ENCODE measurements around the gene SATB1.

The SATB1 gene

GRCh38 chr3:18401300-18401961 lies 23.7 kb downstream of the SATB1 start:
- DNase-seq (ENCODE audit: low read depth, low spot score): no peak

- DNase-seq (ENCODE audit: low read depth, low spot score): no peak
Observed at GRCh38 chr3:18398448-18398847, 26.7 kb downstream of the SATB1 start.

GRCh38 chr3:18396428-18396827 lies 28.7 kb downstream of the SATB1 start:
- DNase-seq (ENCODE audit: low read depth, low spot score): no peak

- no peak for DNase-seq (ENCODE audit: low read depth, low spot score)
Observed at GRCh38 chr3:18394384-18394995, 30.6 kb downstream of the SATB1 start.

- no peak for DNase-seq (ENCODE audit: low read depth, low spot score)
Observed at GRCh38 chr3:18393906-18394305, 31.2 kb downstream of the SATB1 start.

- DNase-seq (ENCODE audit: low read depth, low spot score): no peak
Observed at GRCh38 chr3:18390024-18390660, 35.0 kb downstream of the SATB1 start.

- peak; percentile 31 for DNase-seq (ENCODE audit: low read depth, low spot score)
Observed at GRCh38 chr3:18389108-18389733, 35.9 kb downstream of the SATB1 start.

GRCh38 chr3:18386274-18386890 lies 38.8 kb downstream of the SATB1 start:
- DNase-seq (ENCODE audit: low read depth, low spot score): no peak

GRCh38 chr3:18385706-18386105 lies 39.4 kb downstream of the SATB1 start:
- no peak for DNase-seq (ENCODE audit: low read depth, low spot score)

GRCh38 chr3:18382760-18383369 lies 42.3 kb downstream of the SATB1 start:
- DNase-seq (ENCODE audit: low read depth, low spot score): no peak

- no peak for DNase-seq (ENCODE audit: low read depth, low spot score)
Observed at GRCh38 chr3:18379647-18380046, 45.5 kb downstream of the SATB1 start.

GRCh38 chr3:18378218-18378617 lies 46.9 kb downstream of the SATB1 start:
- no peak for DNase-seq (ENCODE audit: low read depth, low spot score)

- no peak for DNase-seq (ENCODE audit: low read depth, low spot score)
Observed at GRCh38 chr3:18376682-18377081, 48.5 kb downstream of the SATB1 start.

- DNase-seq (ENCODE audit: low read depth, low spot score): no peak
Observed at GRCh38 chr3:18372786-18373405, 52.2 kb downstream of the SATB1 start.

GRCh38 chr3:18370672-18371071 lies 54.5 kb downstream of the SATB1 start:
- no peak for DNase-seq (ENCODE audit: low read depth, low spot score)

- DNase-seq (ENCODE audit: low read depth, low spot score): no peak
Observed at GRCh38 chr3:18369551-18370185, 55.5 kb downstream of the SATB1 start.

- DNase-seq (ENCODE audit: low read depth, low spot score): no peak
Observed at GRCh38 chr3:18366258-18366657, 58.9 kb downstream of the SATB1 start.

- DNase-seq (ENCODE audit: low read depth, low spot score): no peak
Observed at GRCh38 chr3:18363338-18363737, 61.8 kb downstream of the SATB1 start.

GRCh38 chr3:18357747-18358146 lies 67.4 kb downstream of the SATB1 start:
- no peak for DNase-seq (ENCODE audit: low read depth, low spot score)

GRCh38 chr3:18355832-18356231 lies 69.3 kb downstream of the SATB1 start:
- no peak for DNase-seq (ENCODE audit: low read depth, low spot score)

- DNase-seq (ENCODE audit: low read depth, low spot score): no peak
Observed at GRCh38 chr3:18354701-18355100, 70.4 kb downstream of the SATB1 start.

Measured in ELF-1 (cell line).